OCI-LY7 (cell line): ENCODE results near the gene FNIP1. TPM values are rescaled to one million over a fixed set of nuclear protein-coding genes. Genes with fewer than 3 reads are reported as not detected.
A peak's percentile ranks its signal among the peaks of the same experiment; 100 is the strongest.

ENCODE experiments used
- BruUV-seq: library from RNA; stranded (reverse); fragments of 400-500 nt; replicated peaks from 2 replicates; lab custom pipeline; 2021; lab: Mats Ljungman, UMichigan
- CTCF ChIA-PET: fragments of 300-600 bp; sonication (Branson Sonifier 250); formaldehyde crosslinking; loops from one replicate; lab custom pipeline; 2022; ENCODE audit warnings: antibody characterized with exemption; ENCODE audit not compliant: unreplicated experiment; lab: Charles Lee
- POLR2A ChIA-PET: fragments of 300-600 bp; sonication (Branson Sonifier 250); formaldehyde crosslinking; loops from one replicate; lab custom pipeline; 2022; ENCODE audit warnings: antibody characterized with exemption; lab: Charles Lee
- DNase-seq: peaks from one replicate; pipeline ENCODE4 v3.0.0-alpha.2; 2015; ENCODE audit warnings: low spot score
- H2AFZ ChIP-seq: fragments of 200-600 bp; sonication (generic), shearing (Covaris generic); 2 replicates; pipeline ENCODE4 v1.6.1; 2014; ENCODE audit warnings: mild to moderate bottlenecking, antibody characterized with exemption, low read length, moderate library complexity
- H3K27ac ChIP-seq: fragments of 200-600 bp; sonication (generic); 2 replicates; pipeline ENCODE4 v1.5.1; 2014; ENCODE audit warnings: mixed run types, low read depth, mild to moderate bottlenecking, moderate library complexity, low read length, inconsistent platforms; ENCODE audit not compliant: poor library complexity, severe bottlenecking
- H3K36me3 ChIP-seq: fragments of 200-600 bp; sonication (generic); 2 replicates; pipeline ENCODE4 v1.6.1; 2014; ENCODE audit warnings: mild to moderate bottlenecking, antibody characterized with exemption, low read length, moderate library complexity, mixed read lengths; ENCODE audit not compliant: insufficient read depth
- H3K4me1 ChIP-seq: fragments of 200-600 bp; sonication (generic); 2 replicates; pipeline ENCODE4 v1.5.1; 2014; ENCODE audit warnings: mild to moderate bottlenecking, low read length; ENCODE audit not compliant: insufficient read depth, poor library complexity, severe bottlenecking
- H3K4me2 ChIP-seq: fragments of 200-600 bp; sonication (generic); 2 replicates; pipeline ENCODE4 v1.6.1; 2014; ENCODE audit warnings: mild to moderate bottlenecking, low read length
- H3K4me3 ChIP-seq: fragments of 200-600 bp; sonication (generic); 2 replicates; pipeline ENCODE4 v1.5.1; 2014; ENCODE audit warnings: mild to moderate bottlenecking, low read depth, low read length; ENCODE audit not compliant: poor library complexity, severe bottlenecking
- H3K79me2 ChIP-seq: fragments of 200-600 bp; sonication (generic); 2 replicates; pipeline ENCODE4 v1.6.1; 2016; ENCODE audit warnings: low read depth, mild to moderate bottlenecking, low read length, moderate library complexity, mixed read lengths; ENCODE audit not compliant: insufficient read depth
- H3K9me2 ChIP-seq: fragments of 200-600 bp; sonication (generic); 2 replicates; pipeline ENCODE4 v1.6.1; 2016; ENCODE audit warnings: mild to moderate bottlenecking, low read length, mixed read lengths; ENCODE audit not compliant: insufficient read depth
- H3K9me3 ChIP-seq: fragments of 200-600 bp; sonication (generic); 2 replicates; pipeline ENCODE4 v1.6.1; 2014; ENCODE audit warnings: mild to moderate bottlenecking, mixed run types, low read length, mixed read lengths
- H4K20me1 ChIP-seq: fragments of 200-600 bp; sonication (generic); 2 replicates; pipeline ENCODE4 v1.6.1; 2014; ENCODE audit warnings: mild to moderate bottlenecking, antibody characterized with exemption, low read length, moderate library complexity, mixed read lengths; ENCODE audit not compliant: insufficient read depth
- CTCF ChIP-seq: fragments of 200-600 bp; sonication (generic); conservative IDR thresholded peaks from 2 replicates; pipeline ENCODE4 v1.5.1; 2014; ENCODE audit warnings: mild to moderate bottlenecking, antibody characterized with exemption, low read length, moderate library complexity, mixed read lengths
- EZH2phosphoT487 ChIP-seq: fragments of 200-600 bp; sonication (generic); IDR thresholded peaks from 2 replicates; pipeline ENCODE4 v1.6.1; 2018; ENCODE audit warnings: low read depth, borderline replicate concordance, mild to moderate bottlenecking, mixed run types, antibody characterized with exemption, low read length, moderate library complexity, mixed read lengths
- intact Hi-C: fragments of 100-400 bp; cut with micrococcal nuclease; formaldehyde crosslinking; loops from one replicate; pipeline ENCODE4 v1.10.0; 2022; ENCODE audit not compliant: unreplicated experiment
- total RNA-seq, 2 experiments: library from RNA; depleted of rRNA in 1 of 2; stranded (reverse); fragments of >200 nt in 1 of 2; shearing (Covaris generic) in 1 of 2; gene quantifications; 2 replicates each; pipeline ENCODE4 v1.2.3, GENCODE V29; 2014 to 2022

Gene FNIP1
- total RNA-seq, 2 experiments from 2014 or later, result 19.4 to 20.6 TPM

GRCh38 chr5:131795879-131796792 lies 681 bp downstream of the FNIP1 start:
- ChIA-PET CTCF (no interaction called here), POLR2A (interaction anchor here (0.5 to 1.0 kb wide), 3 partner anchors 50 to 403 kb away, joined by 3 read pairs; no protein-coding TSS in a partner anchor)
- H3K9me2 ChIP-seq, result no peaks in the 10 kb centered on the region
- peaks cover 49% of the 10 kb centered on the region for H3K79me2 ChIP-seq
- H2AFZ ChIP-seq, result peak overlapping the region; percentile 78
- peaks cover 35% of the 10 kb centered on the region for H3K4me1 ChIP-seq
- H3K27ac ChIP-seq, result peak overlapping the region; percentile 43
- no peaks in the 10 kb centered on the region for H3K36me3 ChIP-seq
- H3K4me2 ChIP-seq, result peak overlapping the region; percentile 89
- H4K20me1 ChIP-seq, result peaks cover 23% of the 10 kb centered on the region
- no peaks in the 10 kb centered on the region for H3K9me3 ChIP-seq
- no TSS peak for BruUV-seq
- DNase-seq, result peak; percentile 52
- no peak for TF ChIP-seq EZH2phosphoT487
- 0 out of 2 replicates have a peak, but pooled peaks have one; percentile 12 for TF ChIP-seq CTCF
- intact Hi-C loops, result loop anchor here (10.0 kb wide), 2 partner anchors 531 to 631 kb away; partner anchors contain the start of genes CDC42SE2 and HINT1
- peak overlapping the region; percentile 87 for H3K4me3 ChIP-seq

- no peak for TF ChIP-seq EZH2phosphoT487
- TF ChIP-seq CTCF, result no peak
- CTCF ChIA-PET, result no interaction called here
- peaks cover 58% of the 10 kb centered on the region for H3K79me2 ChIP-seq
- no peaks in the 10 kb centered on the region for H3K36me3 ChIP-seq
- POLR2A ChIA-PET, result interaction anchor here (0.5 to 0.6 kb wide), 4 partner anchors 8 to 646 kb away, joined by 3 read pairs; no protein-coding TSS in a partner anchor
- no peak overlapping the region for H3K27ac ChIP-seq
- peaks cover 23% of the 10 kb centered on the region for H4K20me1 ChIP-seq
- H2AFZ ChIP-seq, result no peak overlapping the region
- H3K9me3 ChIP-seq, result no peaks in the 10 kb centered on the region
- peak overlapping the region; percentile 89 for H3K4me2 ChIP-seq
- peak overlapping the region; percentile 87 for H3K4me3 ChIP-seq
- H3K9me2 ChIP-seq, result no peaks in the 10 kb centered on the region
- H3K4me1 ChIP-seq, result peaks cover 35% of the 10 kb centered on the region
- DNase-seq, result no peak
- TSS peak; percentile 71 for BruUV-seq
- intact Hi-C loops, result loop anchor here (10.0 kb wide), 2 partner anchors 530 to 630 kb away; partner anchors contain the start of genes CDC42SE2 and HINT1
These were observed 1.6 kb downstream of the FNIP1 start for GRCh38 chr5:131795228-131795627.
